SU-DHL-6 (cell line): ENCODE data around the gene ITGB1BP1.

Experiments
- EZH2phosphoT487 ChIP-seq: fragments of 200-600 bp; sonication (generic), shearing (Covaris generic); conservative IDR thresholded peaks from 2 replicates; pipeline ENCODE4 v1.6.1; 2018; ENCODE audit warnings: mild to moderate bottlenecking, antibody characterized with exemption, low read length, moderate library complexity, mixed read lengths
- TF ChIP-seq, protein P1 (sequence below): fragments of 200-600 bp; sonication (generic); IDR thresholded peaks from one replicate; pipeline ENCODE4 v1.5.1; 2017; ENCODE audit warnings: antibody characterized with exemption, mild to moderate bottlenecking, low read length, moderate library complexity; ENCODE audit not compliant: insufficient read depth, poor library complexity, severe bottlenecking

DNA sequence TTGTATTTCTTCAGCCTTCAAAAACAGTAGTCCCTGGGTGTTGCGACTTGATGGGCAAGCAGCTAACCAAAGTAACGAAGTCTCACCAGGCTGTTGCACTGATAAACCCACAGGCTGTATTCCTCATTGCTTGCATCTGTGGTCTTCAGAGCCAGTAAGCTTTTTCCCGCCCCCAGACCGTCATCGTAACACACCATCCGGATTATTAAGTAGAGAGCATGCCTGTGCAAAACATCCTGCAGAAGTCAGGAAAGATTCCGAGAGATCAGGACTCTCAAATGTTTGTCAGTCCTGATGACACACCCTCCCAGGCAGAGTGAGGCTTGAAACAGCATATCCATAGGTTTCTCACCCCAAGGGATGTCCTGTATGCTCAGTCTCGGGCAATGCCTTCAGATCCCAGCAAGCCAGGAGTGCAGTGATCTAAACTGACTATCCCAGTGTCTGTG is 15.9 kb downstream of the ITGB1BP1 start:
- TF ChIP-seq, protein P1, sequence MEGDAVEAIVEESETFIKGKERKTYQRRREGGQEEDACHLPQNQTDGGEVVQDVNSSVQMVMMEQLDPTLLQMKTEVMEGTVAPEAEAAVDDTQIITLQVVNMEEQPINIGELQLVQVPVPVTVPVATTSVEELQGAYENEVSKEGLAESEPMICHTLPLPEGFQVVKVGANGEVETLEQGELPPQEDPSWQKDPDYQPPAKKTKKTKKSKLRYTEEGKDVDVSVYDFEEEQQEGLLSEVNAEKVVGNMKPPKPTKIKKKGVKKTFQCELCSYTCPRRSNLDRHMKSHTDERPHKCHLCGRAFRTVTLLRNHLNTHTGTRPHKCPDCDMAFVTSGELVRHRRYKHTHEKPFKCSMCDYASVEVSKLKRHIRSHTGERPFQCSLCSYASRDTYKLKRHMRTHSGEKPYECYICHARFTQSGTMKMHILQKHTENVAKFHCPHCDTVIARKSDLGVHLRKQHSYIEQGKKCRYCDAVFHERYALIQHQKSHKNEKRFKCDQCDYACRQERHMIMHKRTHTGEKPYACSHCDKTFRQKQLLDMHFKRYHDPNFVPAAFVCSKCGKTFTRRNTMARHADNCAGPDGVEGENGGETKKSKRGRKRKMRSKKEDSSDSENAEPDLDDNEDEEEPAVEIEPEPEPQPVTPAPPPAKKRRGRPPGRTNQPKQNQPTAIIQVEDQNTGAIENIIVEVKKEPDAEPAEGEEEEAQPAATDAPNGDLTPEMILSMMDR = no peak
- no peak for TF ChIP-seq EZH2phosphoT487
